Right cardiac atrium (tissue), 5 donors: ENCODE data around the gene LRRC72. TPM values are rescaled to one million over a fixed set of nuclear protein-coding genes. Genes with fewer than 3 reads are reported as not detected.
"Not testable (repeated sequence)": the region's sequence is repeated elsewhere in the genome, so short reads cannot be mapped to it uniquely, and the experiment has no call there.

Experiments used
- ATAC-seq, 2 donors: fragments of 200-7000 bp; cut with Tn5 transposase; one replicate each; pipeline versions ENCODE4 v1.8.0 to v1.9.1; 2020; ENCODE audit warnings: moderate library complexity in 2 of 2, mild to moderate bottlenecking in 1 of 2
- DNase-seq, 3 donors: peaks; one replicate each; pipeline ENCODE4 v3.0.0-alpha.2; 2020
- H3K27ac ChIP-seq: one replicate; pipeline ENCODE4 v1.5.1; 2013; ENCODE audit warnings: mild to moderate bottlenecking, low read length, control low read depth, moderate library complexity
- H3K27me3 ChIP-seq: one replicate; pipeline ENCODE4 v1.6.1; 2013; ENCODE audit not compliant: control insufficient read depth, insufficient read depth
- H3K4me1 ChIP-seq: one replicate; pipeline ENCODE4 v1.6.1; 2013; ENCODE audit warnings: low read length; ENCODE audit not compliant: control insufficient read depth, insufficient read depth
- H3K4me3 ChIP-seq: one replicate; pipeline ENCODE4 v1.5.1; 2013; ENCODE audit warnings: low read length, control low read depth
- H3K9me3 ChIP-seq: one replicate; pipeline ENCODE4 v1.6.1; 2013; ENCODE audit warnings: low read length; ENCODE audit not compliant: control insufficient read depth
- WGBS: extraction: QIAGEN DNeasy Blood & Tissue Kit; methylation state at CpG from one replicate; pipeline ENCODE4 v1.1.7; 2013; 5-methylcytosine and 5-hydroxymethylcytosine counted together
- intact Hi-C, 4 donors: fragments of 100-400 bp; cut with DNase I; formaldehyde crosslinking; loops; one replicate each; pipeline versions ENCODE4 v1.11.0 to v1.14.0; 2022 to 2023
- polyA plus RNA-seq: library from polyadenylated mRNA; stranded (reverse); fragments of 200-250 nt; gene quantifications from one replicate; pipeline ENCODE4 v1.2.3, GENCODE V29; 2013
- total RNA-seq, 4 donors: library from RNA; stranded (reverse); fragmentation: NEBNext Ultra II Directional; extraction: Animal tissue kit (Norgen Biotek cat#: 25700); gene quantifications; one replicate each; pipeline ENCODE4 v1.2.1, GENCODE V29; 2021
- donor health status: healthy with polysubstance abuse.
- donor health status: DM: no; HTN: yes; CAD: no.
- donor health status: DM: no; HTN: no; CAD: no.
- donor health status: DM: no; HTN: yes; CAD: no; lungs with severe emphysema.
- donor health status: DM: yes; HTN: yes; CAD: no.

Gene LRRC72
- total and polyA plus RNA-seq, 5 donors = not detected

DNA sequence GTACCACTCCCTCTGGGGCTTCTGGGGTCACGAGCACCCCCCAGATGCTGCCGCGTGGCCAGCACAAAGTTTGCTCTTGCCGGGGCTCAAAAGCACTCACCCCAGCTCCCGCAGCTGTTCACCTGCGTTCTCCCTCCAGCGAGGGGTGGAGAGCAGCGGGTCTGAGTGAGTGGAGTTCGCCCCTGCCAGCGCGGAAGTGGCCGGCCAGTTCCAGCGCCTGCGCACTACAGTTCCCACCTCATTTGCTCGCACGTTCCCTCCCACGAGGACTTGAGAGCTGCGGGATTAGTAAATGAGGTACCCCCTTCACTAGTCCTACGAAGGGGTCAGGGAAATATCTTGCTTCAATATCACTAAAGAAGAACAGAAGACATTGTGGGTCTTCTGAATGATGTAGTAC is 24.3 kb upstream of the LRRC72 start:
- Histone ChIP-seq H3K4me1 (no peaks in the 10 kb centered on the region), H3K9me3 (no peaks in the 10 kb centered on the region), H3K4me3 (no peak overlapping the region), H3K27ac (no peak overlapping the region), H3K27me3 (no peaks in the 10 kb centered on the region)
- no peak for DNase-seq
- 96% methylated on average over 19 of the region's 19 CpGs for WGBS
- intact Hi-C loops = no loop called here
- ATAC-seq = no peak

DNA sequence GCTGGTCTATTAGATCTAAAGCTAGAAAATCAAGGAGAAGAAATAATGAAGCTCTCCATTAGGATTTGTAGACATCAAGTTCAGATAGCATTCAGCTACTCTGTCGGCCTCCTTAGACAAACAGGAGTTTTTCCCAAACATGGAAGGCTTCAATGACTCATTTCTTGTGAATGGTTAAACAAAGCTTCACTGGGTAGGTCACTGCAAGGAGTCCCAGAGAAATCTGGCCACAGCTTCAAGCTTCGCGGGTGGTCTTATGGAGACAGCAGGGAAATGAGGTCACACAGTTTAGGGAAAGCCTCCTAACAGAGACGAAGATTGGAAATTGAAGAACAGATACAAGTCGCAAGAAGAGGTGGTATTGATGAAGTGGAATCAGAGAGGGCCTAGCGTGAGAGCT is 22.6 kb upstream of the LRRC72 start:
- no peak for ATAC-seq
- intact Hi-C loops = no loop called here
- no peak for DNase-seq
- Histone ChIP-seq H3K4me3 (no peak overlapping the region), H3K27me3 (no peaks in the 10 kb centered on the region), H3K9me3 (no peaks in the 10 kb centered on the region), H3K27ac (no peak overlapping the region), H3K4me1 (no peaks in the 10 kb centered on the region)
- WGBS = 87% methylated on average over 6 of the region's 6 CpGs

DNA sequence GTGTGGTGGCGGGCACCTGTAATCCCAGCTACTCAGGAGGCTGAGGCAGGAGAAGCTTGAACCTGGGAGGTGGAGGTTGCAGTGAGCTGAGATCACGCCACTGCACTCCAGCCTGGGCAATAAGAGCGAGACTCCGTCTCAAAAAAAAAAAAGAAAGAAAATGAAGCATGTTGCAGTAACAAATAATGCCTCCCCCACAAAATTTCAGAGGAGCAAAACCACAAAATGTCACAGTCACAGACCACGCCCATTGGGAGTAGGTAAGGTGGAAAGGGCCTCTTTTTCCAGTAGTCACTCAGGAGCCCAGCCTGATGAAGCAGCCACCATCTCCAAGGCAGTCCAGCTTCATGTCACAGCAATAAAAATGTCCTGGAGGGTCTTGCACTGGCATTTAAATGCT is 20.2 kb upstream of the LRRC72 start:
- DNase-seq, ATAC-seq, H3K4me3 ChIP-seq, H3K4me1 ChIP-seq, H3K27me3 ChIP-seq, intact Hi-C loops, H3K27ac ChIP-seq, H3K9me3 ChIP-seq: not testable (repeated sequence)
- 86% methylated on average over 5 of the region's 5 CpGs for WGBS

DNA sequence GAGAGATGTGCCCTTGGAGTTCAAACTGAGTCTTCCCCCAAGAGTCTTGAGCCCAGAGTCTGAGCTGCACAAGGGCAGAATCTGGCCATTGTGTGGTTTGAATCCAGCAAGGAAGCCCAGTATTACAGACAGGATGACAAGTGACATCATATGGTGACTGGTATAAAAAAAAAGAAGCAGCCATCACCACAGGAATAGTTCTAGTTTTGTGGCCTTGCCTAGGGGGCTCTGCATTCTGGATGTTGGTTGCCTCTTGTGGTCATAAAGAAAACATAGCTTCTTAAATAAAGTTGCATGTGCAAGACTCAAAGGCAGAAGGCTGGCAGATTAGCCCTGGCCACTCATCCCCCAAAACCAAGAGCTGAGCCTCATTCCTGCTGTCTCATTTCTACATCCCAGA is 16.8 kb upstream of the LRRC72 start:
- Histone ChIP-seq H3K27me3 (no peaks in the 10 kb centered on the region), H3K9me3 (no peaks in the 10 kb centered on the region), H3K4me3 (no peak overlapping the region), H3K4me1 (no peaks in the 10 kb centered on the region), H3K27ac (no peak overlapping the region)
- intact Hi-C loops = no loop called here
- ATAC-seq (no peak), DNase-seq (no peak)

GRCh38 chr7:16511314-16511713 is 15.3 kb upstream of the LRRC72 start:
- no peak for ATAC-seq
- 93% methylated on average over 5 of the region's 5 CpGs for WGBS
- no peaks in the 10 kb centered on the region for H3K4me1 ChIP-seq

GRCh38 chr7:16512097-16512496 is 14.5 kb upstream of the LRRC72 start:
- no peak for ATAC-seq
- Histone ChIP-seq H3K27ac (no peak overlapping the region), H3K27me3 (no peaks in the 10 kb centered on the region), H3K4me1 (no peaks in the 10 kb centered on the region), H3K4me3 (no peak overlapping the region), H3K9me3 (no peaks in the 10 kb centered on the region)
- no peak for DNase-seq
- WGBS = 88% methylated on average over 7 of the region's 7 CpGs
- intact Hi-C loops = no loop called here

More at GRCh38 chr7:16511314-16511713, 15.3 kb upstream of the LRRC72 start:
- H3K9me3 ChIP-seq = no peaks in the 10 kb centered on the region
- intact Hi-C loops = no loop called here
- H3K27me3 ChIP-seq = no peaks in the 10 kb centered on the region
- H3K4me3 ChIP-seq = no peak overlapping the region
- H3K27ac ChIP-seq = no peak overlapping the region
- no peak for DNase-seq

- 54% methylated on average over 1 of the region's 1 CpG for WGBS
- intact Hi-C loops = no loop called here
- DNase-seq (no peak), ATAC-seq (no peak)
- no peaks in the 10 kb centered on the region for H3K9me3 ChIP-seq
- no peaks in the 10 kb centered on the region for H3K4me1 ChIP-seq
- H3K27ac ChIP-seq = no peak overlapping the region
- no peak overlapping the region for H3K4me3 ChIP-seq
- no peaks in the 10 kb centered on the region for H3K27me3 ChIP-seq
These were observed 12.4 kb upstream of the LRRC72 start for GRCh38 chr7:16514271-16514670.

GRCh38 chr7:16514729-16515128 is 11.9 kb upstream of the LRRC72 start:
- Histone ChIP-seq H3K4me3 (no peak overlapping the region), H3K4me1 (no peaks in the 10 kb centered on the region), H3K27ac (no peak overlapping the region), H3K27me3 (no peaks in the 10 kb centered on the region), H3K9me3 (no peaks in the 10 kb centered on the region)
- intact Hi-C loops = no loop called here
- DNase-seq = no peak
- no peak for ATAC-seq

DNA sequence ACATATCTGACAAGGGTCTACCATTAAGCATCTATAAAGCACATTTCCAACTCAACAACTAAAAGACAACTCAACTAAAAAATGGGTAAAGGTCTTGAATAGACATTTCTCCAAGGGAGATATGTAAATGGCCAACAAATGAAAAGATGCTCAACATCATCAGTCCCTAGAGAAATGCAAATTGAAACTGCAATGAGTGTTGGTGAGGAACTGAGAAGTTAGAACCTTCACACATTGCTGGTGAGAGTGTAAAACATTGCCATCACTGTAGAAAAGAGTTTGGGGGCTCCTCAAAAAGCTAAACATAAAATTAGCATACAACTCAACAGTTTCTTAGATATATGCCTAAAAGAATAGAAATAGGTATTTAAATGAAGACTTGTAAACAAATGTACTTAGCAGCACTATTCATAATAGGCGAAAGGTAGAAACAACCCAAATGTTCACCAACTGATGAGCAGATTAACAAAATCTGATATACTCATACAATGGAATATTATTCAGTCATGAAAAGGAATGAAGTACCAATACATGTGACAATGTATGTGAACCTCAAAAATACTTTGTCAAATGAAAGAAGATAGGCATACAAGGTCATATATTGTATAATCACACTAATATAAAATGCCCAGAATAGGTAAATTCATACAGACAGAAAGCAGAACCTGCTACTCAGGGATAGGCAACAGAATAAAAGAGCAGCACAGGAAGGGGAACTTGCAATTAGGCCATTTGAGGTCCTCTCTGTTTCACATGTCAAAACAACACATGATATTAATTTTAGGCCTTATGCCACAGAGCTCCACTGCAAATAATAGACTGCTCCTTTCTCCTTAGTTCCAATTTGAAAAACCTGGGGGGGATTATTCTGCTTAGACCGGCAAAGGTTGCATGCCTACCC is 10.6 kb upstream of the LRRC72 start:
- ATAC-seq = no peak
- WGBS = 95% methylated on average over 2 of the region's 2 CpGs
- no peaks in the 10 kb centered on the region for H3K27me3 ChIP-seq
- H3K4me1 ChIP-seq = no peaks in the 10 kb centered on the region
- no peak for DNase-seq
- intact Hi-C loops = no loop called here
- H3K4me3 ChIP-seq = no peak overlapping the region
- H3K27ac ChIP-seq = no peak overlapping the region
- no peaks in the 10 kb centered on the region for H3K9me3 ChIP-seq

DNA sequence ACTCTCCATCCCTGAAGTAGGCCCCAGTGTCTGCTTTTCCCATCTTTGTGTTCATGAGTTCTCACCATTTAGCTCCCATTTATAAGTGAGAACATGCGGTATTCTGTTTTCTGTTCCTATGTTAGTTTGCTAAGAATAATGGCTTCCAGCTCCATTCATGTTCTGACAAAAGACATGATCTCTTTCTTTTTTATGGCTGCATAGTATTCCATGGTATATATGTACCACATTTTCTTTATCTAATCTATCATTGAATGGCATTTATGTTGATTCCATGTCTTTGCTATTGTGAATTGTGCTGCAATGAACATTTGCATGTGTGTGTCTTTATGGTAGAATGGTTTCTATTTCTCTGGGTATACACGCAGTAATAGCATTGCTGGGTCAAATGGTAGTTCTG is 6.6 kb upstream of the LRRC72 start:
- DNase-seq, H3K27ac ChIP-seq, H3K4me3 ChIP-seq, intact Hi-C loops, H3K9me3 ChIP-seq, H3K4me1 ChIP-seq, ATAC-seq, H3K27me3 ChIP-seq: not testable (repeated sequence)
- 96% methylated on average over 2 of the region's 2 CpGs for WGBS

DNA sequence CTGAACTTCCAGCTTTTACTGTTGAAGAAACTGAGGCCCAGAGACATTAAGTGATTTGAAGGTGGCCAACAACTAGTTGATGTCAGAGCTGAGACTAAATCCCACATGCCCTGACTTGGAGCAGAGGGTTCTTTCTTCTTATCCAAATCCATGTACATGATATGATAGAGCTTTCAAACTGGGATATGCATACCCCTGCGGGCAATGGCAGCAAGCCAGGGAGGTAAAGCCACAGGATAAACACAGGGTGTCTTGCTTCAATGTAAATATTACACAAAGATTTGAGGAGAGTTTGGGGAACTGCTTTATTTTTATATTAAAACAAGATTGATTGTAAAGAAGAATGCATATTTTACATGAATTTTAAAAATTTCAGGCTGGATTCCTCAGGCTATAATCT is 2.3 kb upstream of the LRRC72 start:
- 43% methylated on average over 1 of the region's 1 CpG for WGBS
- H3K4me3 ChIP-seq = no peak overlapping the region
- DNase-seq (no peak), ATAC-seq (no peak)
- H3K9me3 ChIP-seq = no peaks in the 10 kb centered on the region
- H3K27me3 ChIP-seq = no peaks in the 10 kb centered on the region
- intact Hi-C loops = no loop called here
- no peak overlapping the region for H3K27ac ChIP-seq
- H3K4me1 ChIP-seq = no peaks in the 10 kb centered on the region

- Histone ChIP-seq H3K4me1 (no peaks in the 10 kb centered on the region), H3K27ac (no peak overlapping the region), H3K27me3 (no peaks in the 10 kb centered on the region), H3K4me3 (no peak overlapping the region), H3K9me3 (no peaks in the 10 kb centered on the region)
- intact Hi-C loops = no loop called here
- ATAC-seq = no peak
- DNase-seq = no peak
These were observed 1.9 kb downstream of the LRRC72 start for GRCh38 chr7:16528520-16528919.
